A549 (cell line): Measurements from ENCODE around the gene CCDC146. TPM values are rescaled to one million over a fixed set of nuclear protein-coding genes. Genes with fewer than 3 reads are reported as not detected.

ENCODE experiments used
- ATAC-seq, 2 experiments: fragments of 200-7000 bp in 1 of 2; fragments of >200 bp in 1 of 2; cut with Nextera tagmentation in 1 of 2; cut with Tn5 transposase in 1 of 2; 3 replicates each; pipeline versions ENCODE4 v1.8.0 to v1.9.1; 2018 to 2020; ENCODE audit warnings: mild to moderate bottlenecking in 1 of 2, moderate library complexity in 1 of 2
- CTCF ChIA-PET: fragments of 300-600 bp; sonication (Branson Sonifier 250); formaldehyde crosslinking; extraction: SDS; loops from one replicate; lab custom pipeline; 2021; ENCODE audit warnings: antibody characterized with exemption, inconsistent platforms; lab: Yijun Ruan, JAX
- POLR2A ChIA-PET: fragments of 350-600 bp; formaldehyde crosslinking; extraction: SDS; loops from one replicate; lab custom pipeline; 2021; ENCODE audit warnings: antibody characterized with exemption, inconsistent platforms; lab: Yijun Ruan, JAX
- DNase-seq, 2 experiments: peaks; one replicate each; pipeline versions ENCODE4 v3.0.0 to v3.0.0-alpha.2; 2011 to 2016; ENCODE audit warnings: low read depth in 1 of 2, low spot score in 1 of 2
- FAIRE-seq: peaks from 2 replicates; lab custom pipeline; 2011; peaks lifted over from hg19 to GRCh38; lab: Jason Lieb, UNC
- H3K27ac ChIP-seq, 2 experiments: fragments of >200 bp; sonication (Bioruptor Twin); formaldehyde crosslinking; 3 replicates each; pipeline ENCODE4 v1.5.1; 2016 to 2017
- H3K4me1 ChIP-seq: fragments of >200 bp; sonication (Bioruptor Twin); formaldehyde crosslinking; 3 replicates; pipeline ENCODE4 v1.6.1; 2016
- H3K4me2 ChIP-seq: fragments of >200 bp; sonication (Bioruptor Twin); formaldehyde crosslinking; 3 replicates; pipeline ENCODE4 v1.6.1; 2016
- H3K4me3 ChIP-seq: fragments of >200 bp; sonication (Bioruptor Twin); formaldehyde crosslinking; 3 replicates; pipeline ENCODE4 v1.5.1; 2016
- H3K9me3 ChIP-seq: fragments of >200 bp; sonication (Bioruptor Twin); formaldehyde crosslinking; 3 replicates; pipeline ENCODE4 v1.6.1; 2016
- ATOH8 ChIP-seq: fragments of 250-450 bp; sonication (Bioruptor Pico); IDR thresholded peaks from 2 replicates; pipeline ENCODE4 v1.5.0; 2020; ENCODE audit warnings: low read depth, mild to moderate bottlenecking, moderate library complexity
- CBX8 ChIP-seq: fragments of 200-600 bp; sonication (generic); IDR thresholded peaks from 2 replicates; pipeline ENCODE4 v1.6.1; 2016
- CEBPB ChIP-seq, 2 experiments: fragments of >200 bp in 1 of 2; sonication (Bioruptor Twin) in 1 of 2; formaldehyde crosslinking in 1 of 2; IDR thresholded peaks; 2 replicates each; pipeline ENCODE4 v1.6.1; 2012 to 2016
- CHD4 ChIP-seq: fragments of 200-600 bp; sonication (generic); IDR thresholded peaks from 2 replicates; pipeline ENCODE4 v1.6.1; 2016; ENCODE audit warnings: antibody characterized with exemption, mild to moderate bottlenecking, borderline replicate concordance
- E2F6 ChIP-seq: IDR thresholded peaks from 2 replicates; pipeline ENCODE4 v1.6.1; 2012; ENCODE audit warnings: low read depth, borderline replicate concordance
- EHMT2 ChIP-seq: fragments of 200-600 bp; sonication (generic); IDR thresholded peaks from 2 replicates; pipeline ENCODE4 v1.6.1; 2016; ENCODE audit warnings: antibody characterized with exemption, low read depth, mild to moderate bottlenecking, moderate library complexity
- HES2 ChIP-seq: fragments of >200 bp; sonication (Bioruptor Twin); formaldehyde crosslinking; IDR thresholded peaks from 2 replicates; pipeline ENCODE4 v1.6.1; 2016
- HEYL ChIP-seq: fragments of 250-450 bp; sonication (Bioruptor Pico); IDR thresholded peaks from 2 replicates; pipeline ENCODE4 v1.8.0; 2021; ENCODE audit warnings: mild to moderate bottlenecking, moderate library complexity
- KDM1A ChIP-seq: fragments of 200-600 bp; sonication (generic); IDR thresholded peaks from 2 replicates; pipeline ENCODE4 v1.6.1; 2016; ENCODE audit warnings: low read depth, mild to moderate bottlenecking
- KDM5A ChIP-seq: fragments of 200-600 bp; sonication (generic); IDR thresholded peaks from 2 replicates; pipeline ENCODE4 v1.6.1; 2016; ENCODE audit warnings: antibody characterized with exemption, mild to moderate bottlenecking
- MAFK ChIP-seq: fragments of 450-650 bp; IDR thresholded peaks from 2 replicates; pipeline ENCODE4 v1.6.1; 2014; ENCODE audit not compliant: partially characterized antibody
- NR3C1 ChIP-seq: fragments of >200 bp; sonication (Bioruptor Twin); formaldehyde crosslinking; IDR thresholded peaks from 3 replicates; pipeline ENCODE4 v1.6.1; 2017
- POLR2A ChIP-seq: IDR thresholded peaks from 2 replicates; pipeline ENCODE4 v1.6.1; 2012; ENCODE audit warnings: mild to moderate bottlenecking, low read length
- POLR2AphosphoS2 ChIP-seq: conservative IDR thresholded peaks from 2 replicates; pipeline ENCODE4 v1.6.1; 2012; ENCODE audit warnings: low read length, improper control_type of control experiment, inconsistent platforms
- RARB ChIP-seq: fragments of 250-450 bp; sonication (Bioruptor Pico); IDR thresholded peaks from 2 replicates; pipeline ENCODE4 v1.8.0; 2021; ENCODE audit warnings: mild to moderate bottlenecking, moderate library complexity
- REST ChIP-seq: fragments of 200-600 bp; sonication (generic); IDR thresholded peaks from 2 replicates; pipeline ENCODE4 v1.6.1; 2016; ENCODE audit warnings: antibody characterized with exemption, mild to moderate bottlenecking, moderate library complexity
- RFX5 ChIP-seq: fragments of 450-650 bp; IDR thresholded peaks from 2 replicates; pipeline ENCODE4 v1.7.1; 2014; ENCODE audit warnings: antibody characterized with exemption, mild to moderate bottlenecking, moderate library complexity
- ZFP36 ChIP-seq: fragments of 450-650 bp; IDR thresholded peaks from 2 replicates; pipeline ENCODE4 v1.6.1; 2014; ENCODE audit warnings: borderline replicate concordance; ENCODE audit not compliant: partially characterized antibody
- ZSCAN20 ChIP-seq: fragments of 250-450 bp; sonication (Bioruptor Pico); IDR thresholded peaks from 2 replicates; pipeline ENCODE4 v1.8.0; 2022; ENCODE audit warnings: mild to moderate bottlenecking, moderate library complexity
- WGBS: methylation state at CpG from one replicate; pipeline ENCODE4 v1.1.6; 2017; ENCODE audit errors: missing lambda C conversion rate; 5-methylcytosine and 5-hydroxymethylcytosine counted together
- polyA plus RNA-seq, 4 experiments: library from polyadenylated mRNA; depleted of rRNA in 3 of 4; stranded (reverse); fragments of >200 nt; fragmentation: RNase III in 1 of 4; extraction: RNeasy Plus Mini Kit Qiagen cat#74134 plus additional on column Dnase treatment in 1 of 4; gene quantifications; 2 replicates in 3 of 4; 3 replicates in 1 of 4; pipeline ENCODE4 v1.2.3, GENCODE V29; 2011 to 2017

The CCDC146 gene
- polyA plus RNA-seq, 2 of the 4 experiments (the other 2 are of a cell fraction), result 1.4 to 3.4 TPM

GRCh38 chr7:77320137-77320536 lies 197.7 kb downstream of the CCDC146 start (continued):
- TF ChIP-seq HEYL (CRISPR knock-in tag) (no peak), POLR2A (no peak)
- TF ChIP-seq, all 56 proteins: peak for 0

- ChIA-PET POLR2A (no interaction called here), CTCF (interaction anchor here (0.6 to 2.9 kb wide), 2 partner anchors 12 to 95 kb away, joined by 4 to 26 read pairs; no protein-coding TSS in a partner anchor)
- Histone ChIP-seq H3K4me1 (no peaks in the 10 kb centered on the region), H3K4me2 (no peak overlapping the region), H3K9me3 (no peaks in the 10 kb centered on the region), H3K4me3 (no peak overlapping the region), H3K27ac (no peak overlapping the region)
- ATAC-seq (no peak; a peak in 1 of 6 replicates), FAIRE-seq (no peak), DNase-seq (no peak)
- TF ChIP-seq MAFK (peak; percentile 8), REST (no peak)
- 68% methylated on average over 2 of the region's 2 CpGs for WGBS
These were observed 198.3 kb downstream of the CCDC146 start for GRCh38 chr7:77320714-77321113.

GRCh38 chr7:77321300-77321699 lies 198.9 kb downstream of the CCDC146 start:
- 97% methylated on average over 2 of the region's 2 CpGs for WGBS
- H3K4me1 ChIP-seq, result peaks cover 4% of the 10 kb centered on the region; the same call in 2 of the 3 replicates
- no peaks in the 10 kb centered on the region for H3K9me3 ChIP-seq
- CTCF ChIA-PET, result interaction anchor here (1.1 to 2.9 kb wide), 2 partner anchors 11 to 74 kb away, joined by 3 to 26 read pairs; no protein-coding TSS in a partner anchor
- no peak overlapping the region for H3K27ac ChIP-seq
- no peak for ATAC-seq
- H3K4me3 ChIP-seq, result no peak overlapping the region
- H3K4me2 ChIP-seq, result no peak overlapping the region
- no peak for FAIRE-seq
- no peak for DNase-seq
- POLR2A ChIA-PET, result no interaction called here
- TF ChIP-seq KDM1A, result no peak
- no peak for TF ChIP-seq POLR2AphosphoS2
- no peak for TF ChIP-seq HEYL (CRISPR knock-in tag)
- no peak for TF ChIP-seq MAFK
- no peak for TF ChIP-seq KDM5A
- TF ChIP-seq E2F6, result no peak
- no peak for TF ChIP-seq EHMT2
- TF ChIP-seq RFX5, result no peak
- TF ChIP-seq ATOH8, result no peak
- TF ChIP-seq NR3C1, result no peak
- TF ChIP-seq RARB (CRISPR knock-in tag), result no peak
- TF ChIP-seq CBX8, result no peak
- no peak for TF ChIP-seq ZFP36
- TF ChIP-seq CEBPB (IDR thresholded peaks at IDR 0.05), result no peak
- no peak for TF ChIP-seq REST
- TF ChIP-seq HES2, result no peak
- no peak for TF ChIP-seq ZSCAN20 (CRISPR knock-in tag)
- no peak for TF ChIP-seq CHD4
